Measurements from ENCODE around the gene PKP4. TPM values are rescaled to one million over a fixed set of nuclear protein-coding genes. Genes with fewer than 3 reads are reported as not detected.

PKP4 gene
- total RNA-seq, 1 donor: 47.4 TPM

DNA sequence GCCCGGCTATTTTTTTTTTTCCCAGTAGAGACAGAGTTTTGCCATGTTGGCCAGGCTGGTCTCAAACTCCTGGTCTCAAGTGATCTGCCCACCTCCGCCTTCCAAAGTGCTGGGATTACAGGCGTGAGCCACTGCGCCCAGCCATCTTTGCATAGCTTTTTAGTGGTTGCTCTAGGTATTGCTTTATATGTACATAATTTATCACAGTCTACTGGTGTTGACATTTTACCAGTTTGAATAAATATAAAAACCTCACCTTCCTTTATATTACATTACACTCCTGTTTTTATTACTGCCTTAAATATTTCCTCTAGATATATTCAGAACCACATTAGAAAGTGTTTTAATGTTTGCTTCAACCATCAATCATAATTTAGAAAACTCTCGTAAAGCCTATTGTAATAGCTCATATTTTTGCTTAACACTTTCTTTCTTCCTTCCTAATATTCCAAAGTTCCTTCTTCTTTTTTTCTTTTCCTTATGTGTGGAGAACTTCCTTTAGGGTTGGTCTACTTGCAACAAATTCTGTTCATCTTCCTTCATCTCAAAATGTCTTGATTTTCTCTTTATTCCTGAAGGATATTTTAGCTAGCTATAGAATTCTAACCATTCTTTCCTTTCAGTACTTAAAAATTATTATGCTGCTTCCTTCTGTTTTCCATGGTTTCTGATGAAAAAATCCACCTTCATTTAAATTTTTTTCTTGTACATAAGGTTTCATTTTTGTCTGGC is 256.2 kb downstream of the PKP4 start:
- Histone ChIP-seq H3K4me2 (ENCODE audit: insufficient read depth, low read length) (no peak overlapping the region), H3K79me2 (ENCODE audit: insufficient read depth, low read length) (no peaks in the 10 kb centered on the region), H3K27ac (ENCODE audit: low read depth, low read length) (no peak overlapping the region), H3K4me1 (ENCODE audit: insufficient read depth, low read length) (no peaks in the 10 kb centered on the region), H4K20me1 (ENCODE audit: insufficient read depth, low read length) (no peaks in the 10 kb centered on the region), H3K27me3 (ENCODE audit: insufficient read depth, low read length) (peaks cover 4% of the 10 kb centered on the region), H2AFZ (ENCODE audit: low read length) (no peak overlapping the region), H3K9me3 (ENCODE audit: low read depth, low read length) (no peaks in the 10 kb centered on the region), H3K4me3 (ENCODE audit: insufficient read depth, low read length) (no peak overlapping the region), H3K36me3 (ENCODE audit: insufficient read depth, low read length) (no peaks in the 10 kb centered on the region)
- TF ChIP-seq, protein P1, sequence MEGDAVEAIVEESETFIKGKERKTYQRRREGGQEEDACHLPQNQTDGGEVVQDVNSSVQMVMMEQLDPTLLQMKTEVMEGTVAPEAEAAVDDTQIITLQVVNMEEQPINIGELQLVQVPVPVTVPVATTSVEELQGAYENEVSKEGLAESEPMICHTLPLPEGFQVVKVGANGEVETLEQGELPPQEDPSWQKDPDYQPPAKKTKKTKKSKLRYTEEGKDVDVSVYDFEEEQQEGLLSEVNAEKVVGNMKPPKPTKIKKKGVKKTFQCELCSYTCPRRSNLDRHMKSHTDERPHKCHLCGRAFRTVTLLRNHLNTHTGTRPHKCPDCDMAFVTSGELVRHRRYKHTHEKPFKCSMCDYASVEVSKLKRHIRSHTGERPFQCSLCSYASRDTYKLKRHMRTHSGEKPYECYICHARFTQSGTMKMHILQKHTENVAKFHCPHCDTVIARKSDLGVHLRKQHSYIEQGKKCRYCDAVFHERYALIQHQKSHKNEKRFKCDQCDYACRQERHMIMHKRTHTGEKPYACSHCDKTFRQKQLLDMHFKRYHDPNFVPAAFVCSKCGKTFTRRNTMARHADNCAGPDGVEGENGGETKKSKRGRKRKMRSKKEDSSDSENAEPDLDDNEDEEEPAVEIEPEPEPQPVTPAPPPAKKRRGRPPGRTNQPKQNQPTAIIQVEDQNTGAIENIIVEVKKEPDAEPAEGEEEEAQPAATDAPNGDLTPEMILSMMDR (IDR thresholded peaks at IDR 0.05; ENCODE audit: extremely low read depth, low read depth, low read length): no peak
- no peak for DNase-seq (ENCODE audit: insufficient read length, low spot score, missing footprints)

DNA sequence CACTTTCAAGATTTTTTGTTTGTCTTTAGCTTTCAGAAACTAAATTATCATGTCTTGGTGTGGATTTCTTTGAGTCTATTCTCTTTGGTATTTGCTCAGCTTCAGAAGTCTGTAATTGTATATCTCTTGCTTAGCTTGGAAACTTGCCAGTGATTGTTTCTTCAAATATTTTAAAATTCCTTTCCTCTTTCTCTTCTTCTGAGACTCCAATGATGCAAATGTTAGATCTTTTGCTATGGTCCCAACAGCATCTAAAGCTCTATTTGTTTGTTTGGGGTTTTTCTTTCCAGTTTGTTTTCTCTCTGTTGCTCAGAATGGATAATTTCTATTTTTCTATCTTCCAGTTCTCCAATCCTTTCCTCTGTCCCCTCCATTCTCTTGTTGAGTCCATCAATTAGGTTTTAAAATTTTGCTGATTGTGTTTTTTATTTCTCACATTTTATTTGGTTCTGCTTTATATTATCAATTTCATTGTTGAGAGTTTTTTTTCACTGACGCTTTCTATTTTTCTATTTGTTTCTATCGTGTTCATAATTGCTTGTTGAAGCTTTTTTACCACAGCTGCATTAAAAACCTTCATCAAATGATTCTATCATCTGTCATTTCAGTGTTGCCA is 256.9 kb downstream of the PKP4 start:
- no peak for DNase-seq (ENCODE audit: insufficient read length, low spot score, missing footprints)
- no peak overlapping the region for H3K4me3 ChIP-seq (ENCODE audit: insufficient read depth, low read length)
- peaks cover 4% of the 10 kb centered on the region for H3K27me3 ChIP-seq (ENCODE audit: insufficient read depth, low read length)
- no peaks in the 10 kb centered on the region for H4K20me1 ChIP-seq (ENCODE audit: insufficient read depth, low read length)
- H2AFZ ChIP-seq (ENCODE audit: low read length): no peak overlapping the region
- no peak overlapping the region for H3K27ac ChIP-seq (ENCODE audit: low read depth, low read length)
- no peaks in the 10 kb centered on the region for H3K4me1 ChIP-seq (ENCODE audit: insufficient read depth, low read length)
- TF ChIP-seq, protein P1 (IDR thresholded peaks at IDR 0.05; ENCODE audit: extremely low read depth, low read depth, low read length): no peak
- no peak overlapping the region for H3K4me2 ChIP-seq (ENCODE audit: insufficient read depth, low read length)
- H3K36me3 ChIP-seq (ENCODE audit: insufficient read depth, low read length): no peaks in the 10 kb centered on the region
- H3K9me3 ChIP-seq (ENCODE audit: low read depth, low read length): no peaks in the 10 kb centered on the region
- H3K79me2 ChIP-seq (ENCODE audit: insufficient read depth, low read length): no peaks in the 10 kb centered on the region

DNA sequence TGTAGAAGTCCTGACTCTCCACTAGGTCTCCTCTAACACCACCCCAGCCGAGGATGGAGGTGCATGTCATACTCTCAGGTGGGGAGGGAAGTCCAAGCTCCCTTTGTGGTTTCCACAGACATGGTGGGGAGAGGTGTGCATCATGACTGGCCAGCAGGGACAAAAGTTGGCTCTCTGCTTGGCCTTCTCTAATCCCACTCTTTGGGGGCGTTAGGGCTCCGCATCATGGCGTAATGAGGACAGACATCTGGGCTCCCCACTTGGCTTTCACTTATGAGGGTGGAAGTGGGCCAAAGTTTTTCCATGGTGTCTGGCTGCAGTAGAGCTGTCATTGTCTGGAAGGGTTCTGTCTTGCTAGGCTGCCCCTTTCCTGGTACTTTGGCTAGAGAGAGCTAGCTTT is 257.7 kb downstream of the PKP4 start:
- H3K79me2 ChIP-seq (ENCODE audit: insufficient read depth, low read length): no peaks in the 10 kb centered on the region
- no peak for DNase-seq (ENCODE audit: insufficient read length, low spot score, missing footprints)
- no peak overlapping the region for H3K4me3 ChIP-seq (ENCODE audit: insufficient read depth, low read length)
- H3K4me1 ChIP-seq (ENCODE audit: insufficient read depth, low read length): no peaks in the 10 kb centered on the region
- no peaks in the 10 kb centered on the region for H4K20me1 ChIP-seq (ENCODE audit: insufficient read depth, low read length)
- H3K4me2 ChIP-seq (ENCODE audit: insufficient read depth, low read length): no peak overlapping the region
- no peaks in the 10 kb centered on the region for H3K36me3 ChIP-seq (ENCODE audit: insufficient read depth, low read length)
- H3K27me3 ChIP-seq (ENCODE audit: insufficient read depth, low read length): peaks cover 9% of the 10 kb centered on the region
- TF ChIP-seq, protein P1 (IDR thresholded peaks at IDR 0.05; ENCODE audit: extremely low read depth, low read depth, low read length): no peak
- H3K9me3 ChIP-seq (ENCODE audit: low read depth, low read length): no peaks in the 10 kb centered on the region
- H2AFZ ChIP-seq (ENCODE audit: low read length): no peak overlapping the region
- H3K27ac ChIP-seq (ENCODE audit: low read depth, low read length): no peak overlapping the region

DNA sequence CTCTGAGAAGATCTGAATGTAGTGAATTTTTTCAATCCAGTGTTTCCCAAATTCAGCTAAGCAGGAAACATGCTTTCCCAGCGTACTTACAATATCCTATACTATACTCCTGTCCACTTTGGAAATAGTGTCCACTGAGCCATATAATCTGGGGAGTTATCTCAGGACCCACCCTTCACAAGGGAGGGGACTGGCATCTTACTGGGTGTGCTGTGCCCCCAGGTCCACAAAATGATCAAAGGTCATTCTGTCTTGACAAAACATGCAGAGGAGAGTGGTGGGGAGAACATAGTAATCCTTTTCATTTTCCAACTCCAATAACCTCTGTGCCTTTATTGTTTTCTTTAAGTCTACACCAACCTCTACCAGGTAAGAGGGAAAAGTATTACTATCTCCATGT is 258.6 kb downstream of the PKP4 start:
- H3K27me3 ChIP-seq (ENCODE audit: insufficient read depth, low read length): peaks cover 9% of the 10 kb centered on the region
- no peak overlapping the region for H3K4me3 ChIP-seq (ENCODE audit: insufficient read depth, low read length)
- no peak overlapping the region for H2AFZ ChIP-seq (ENCODE audit: low read length)
- no peak for DNase-seq (ENCODE audit: insufficient read length, low spot score, missing footprints)
- no peaks in the 10 kb centered on the region for H3K79me2 ChIP-seq (ENCODE audit: insufficient read depth, low read length)
- no peak overlapping the region for H3K4me2 ChIP-seq (ENCODE audit: insufficient read depth, low read length)
- no peak overlapping the region for H3K27ac ChIP-seq (ENCODE audit: low read depth, low read length)
- no peaks in the 10 kb centered on the region for H3K4me1 ChIP-seq (ENCODE audit: insufficient read depth, low read length)
- TF ChIP-seq, protein P1 (IDR thresholded peaks at IDR 0.05; ENCODE audit: extremely low read depth, low read depth, low read length): no peak
- no peaks in the 10 kb centered on the region for H3K36me3 ChIP-seq (ENCODE audit: insufficient read depth, low read length)
- no peaks in the 10 kb centered on the region for H3K9me3 ChIP-seq (ENCODE audit: low read depth, low read length)
- no peaks in the 10 kb centered on the region for H4K20me1 ChIP-seq (ENCODE audit: insufficient read depth, low read length)

All from osteoblast (primary cell).